Activated CD8-positive, alpha-beta T cell treated with anti-CD3 and anti-CD28 coated beads for 36 hours (primary cell): ENCODE data around the gene ASIC3. TPM values are rescaled to one million over a fixed set of nuclear protein-coding genes. Genes with fewer than 3 reads are reported as not detected.

Source experiments
- ATAC-seq: fragments of 200-7000 bp; cut with Tn5 transposase; one replicate; pipeline ENCODE4 v1.10.0; 2021; ENCODE audit warnings: mild to moderate bottlenecking, moderate library complexity
- CTCF ChIA-PET: fragments of 350-600 bp; sonication (Branson Sonifier 250); formaldehyde crosslinking; loops from one replicate; lab custom pipeline; 2021; ENCODE audit warnings: antibody characterized with exemption; lab: Charles Lee
- POLR2A ChIA-PET: fragments of 350-600 bp; sonication (Branson Sonifier 250); formaldehyde crosslinking; loops from one replicate; lab custom pipeline; 2021; ENCODE audit warnings: antibody characterized with exemption; lab: Charles Lee
- DNase-seq: peaks from one replicate; pipeline ENCODE4 v3.0.0-alpha.2; 2020
- H3K27ac Mint-ChIP-seq: one replicate; pipeline ENCODE4 v1.8.0; 2021; ENCODE audit warnings: mild to moderate bottlenecking, mixed read lengths
- H3K27me3 Mint-ChIP-seq: one replicate; pipeline ENCODE4 v1.8.0; 2021; ENCODE audit warnings: mixed read lengths
- H3K36me3 Mint-ChIP-seq: one replicate; pipeline ENCODE4 v1.8.0; 2021; ENCODE audit warnings: low read depth, mixed read lengths
- H3K4me1 Mint-ChIP-seq: one replicate; pipeline ENCODE4 v1.8.0; 2021; ENCODE audit warnings: low read depth, mixed read lengths
- H3K4me3 Mint-ChIP-seq: one replicate; pipeline ENCODE4 v1.8.0; 2021; ENCODE audit warnings: mild to moderate bottlenecking, moderate library complexity, mixed read lengths
- H3K9me3 Mint-ChIP-seq: one replicate; pipeline ENCODE4 v1.8.0; 2021; ENCODE audit warnings: mixed read lengths
- intact Hi-C: fragments of 100-400 bp; cut with micrococcal nuclease; formaldehyde crosslinking; loops from one replicate; pipeline ENCODE4 v1.10.0; 2022
- total RNA-seq, 2 experiments: library from RNA; stranded (reverse); gene quantifications; one replicate each; pipeline ENCODE4 v1.2.3, GENCODE V29; 2021
- TF ChIP-seq, protein P1 (sequence below): fragments of 200-600 bp; IDR thresholded peaks from one replicate; pipeline ENCODE4 v1.8.0; 2022; ENCODE audit warnings: antibody characterized with exemption, mild to moderate bottlenecking

ASIC3 gene
- total RNA-seq, 2 experiments from 2014 or later: 3.7 to 5.8 TPM

GRCh38 chr7:151063212-151063561, 14.9 kb downstream of the ASIC3 start:
- DNase-seq: no peak
- TF ChIP-seq, protein P1, sequence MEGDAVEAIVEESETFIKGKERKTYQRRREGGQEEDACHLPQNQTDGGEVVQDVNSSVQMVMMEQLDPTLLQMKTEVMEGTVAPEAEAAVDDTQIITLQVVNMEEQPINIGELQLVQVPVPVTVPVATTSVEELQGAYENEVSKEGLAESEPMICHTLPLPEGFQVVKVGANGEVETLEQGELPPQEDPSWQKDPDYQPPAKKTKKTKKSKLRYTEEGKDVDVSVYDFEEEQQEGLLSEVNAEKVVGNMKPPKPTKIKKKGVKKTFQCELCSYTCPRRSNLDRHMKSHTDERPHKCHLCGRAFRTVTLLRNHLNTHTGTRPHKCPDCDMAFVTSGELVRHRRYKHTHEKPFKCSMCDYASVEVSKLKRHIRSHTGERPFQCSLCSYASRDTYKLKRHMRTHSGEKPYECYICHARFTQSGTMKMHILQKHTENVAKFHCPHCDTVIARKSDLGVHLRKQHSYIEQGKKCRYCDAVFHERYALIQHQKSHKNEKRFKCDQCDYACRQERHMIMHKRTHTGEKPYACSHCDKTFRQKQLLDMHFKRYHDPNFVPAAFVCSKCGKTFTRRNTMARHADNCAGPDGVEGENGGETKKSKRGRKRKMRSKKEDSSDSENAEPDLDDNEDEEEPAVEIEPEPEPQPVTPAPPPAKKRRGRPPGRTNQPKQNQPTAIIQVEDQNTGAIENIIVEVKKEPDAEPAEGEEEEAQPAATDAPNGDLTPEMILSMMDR: no peak
- Mint-ChIP-seq H3K36me3 (peaks cover 7% of the 10 kb centered on the region), H3K27me3 (no peaks in the 10 kb centered on the region), H3K9me3 (no peaks in the 10 kb centered on the region), H3K27ac (no peak overlapping the region), H3K4me1 (peaks cover 24% of the 10 kb centered on the region), H3K4me3 (no peak overlapping the region)
- no peak for ATAC-seq
- ChIA-PET CTCF (interaction anchor here (1.5 kb wide), 2 partner anchors 22 to 181 kb away, joined by 4 read pairs; no protein-coding TSS in a partner anchor), POLR2A (no interaction called here)
- intact Hi-C loops: no loop called here

DNA sequence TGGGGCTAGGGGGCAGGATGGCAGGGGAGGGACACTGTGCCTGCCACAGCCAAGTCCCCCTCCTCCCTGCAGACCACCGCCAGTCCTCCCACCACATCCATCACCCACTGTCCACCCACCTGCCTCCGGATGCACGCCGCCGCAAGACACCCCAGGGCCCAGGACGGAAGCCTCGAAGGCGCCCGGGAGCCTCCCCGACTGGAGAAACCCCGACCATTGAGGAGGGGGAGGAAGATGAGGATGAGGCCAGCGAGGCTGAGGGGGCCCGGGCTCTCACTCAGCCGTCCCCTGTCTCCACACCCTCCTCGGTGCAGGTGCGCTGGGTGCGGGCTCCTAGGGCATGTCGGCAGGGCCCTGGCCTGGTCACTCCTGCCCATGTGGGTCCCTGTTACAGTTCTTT, 16.1 kb downstream of the ASIC3 start:
- TF ChIP-seq, protein P1: no peak
- Mint-ChIP-seq H3K27ac (no peak overlapping the region), H3K9me3 (no peaks in the 10 kb centered on the region), H3K4me3 (no peak overlapping the region), H3K4me1 (peaks cover 18% of the 10 kb centered on the region), H3K27me3 (no peaks in the 10 kb centered on the region), H3K36me3 (peaks cover 10% of the 10 kb centered on the region)
- no peak for ATAC-seq
- ChIA-PET CTCF (no interaction called here), POLR2A (no interaction called here)
- intact Hi-C loops: no loop called here
- no peak for DNase-seq

DNA sequence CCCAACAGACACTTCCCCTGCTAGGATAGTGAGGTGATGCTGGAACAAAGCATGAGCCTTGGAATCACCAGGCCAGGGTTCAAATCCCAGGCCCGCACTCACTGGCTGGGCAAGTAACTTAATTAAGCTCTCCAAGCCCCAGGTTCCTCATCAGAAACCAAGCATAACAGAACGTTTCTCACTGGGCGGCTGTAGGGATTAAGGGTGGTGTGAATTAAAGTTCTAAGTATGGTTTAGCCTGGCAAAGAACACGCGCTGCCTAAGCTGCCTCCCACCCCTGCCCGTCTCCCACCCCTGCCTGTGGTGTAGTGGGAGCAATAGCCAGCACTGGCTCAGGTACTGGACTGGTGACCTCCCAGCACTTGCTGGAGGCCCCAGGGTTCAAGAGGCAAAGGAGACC, 16.7 kb downstream of the ASIC3 start:
- intact Hi-C loops: no loop called here
- TF ChIP-seq, protein P1: no peak
- H3K9me3 Mint-ChIP-seq: no peaks in the 10 kb centered on the region
- H3K4me1 Mint-ChIP-seq: peaks cover 18% of the 10 kb centered on the region
- POLR2A ChIA-PET: no interaction called here
- ATAC-seq (no peak), DNase-seq (no peak)
- H3K27me3 Mint-ChIP-seq: no peaks in the 10 kb centered on the region
- H3K27ac Mint-ChIP-seq: no peak overlapping the region
- H3K4me3 Mint-ChIP-seq: no peak overlapping the region
- H3K36me3 Mint-ChIP-seq: peaks cover 10% of the 10 kb centered on the region
- CTCF ChIA-PET: no interaction called here

DNA sequence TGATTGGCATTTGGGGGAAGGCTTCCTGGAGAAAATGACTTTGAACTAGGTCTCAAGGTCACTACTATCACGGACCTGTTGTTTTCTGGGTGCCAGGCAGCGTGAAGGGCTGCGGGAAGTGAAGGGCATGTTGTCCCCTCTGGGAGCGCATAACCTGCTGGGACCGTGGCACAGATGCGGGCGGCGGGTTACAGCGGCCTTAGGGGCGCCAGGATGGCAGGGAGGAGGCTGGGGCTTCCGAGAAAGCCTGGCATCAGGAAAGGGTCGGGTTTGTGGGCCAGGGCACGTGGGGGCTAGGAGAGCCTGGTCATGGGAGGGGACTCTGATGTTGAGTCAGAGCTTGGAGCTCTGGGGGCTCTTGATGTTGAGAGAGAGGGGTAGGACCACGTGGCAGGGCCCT, 17.2 kb downstream of the ASIC3 start:
- peaks cover 10% of the 10 kb centered on the region for H3K36me3 Mint-ChIP-seq
- CTCF ChIA-PET: no interaction called here
- POLR2A ChIA-PET: no interaction called here

DNA sequence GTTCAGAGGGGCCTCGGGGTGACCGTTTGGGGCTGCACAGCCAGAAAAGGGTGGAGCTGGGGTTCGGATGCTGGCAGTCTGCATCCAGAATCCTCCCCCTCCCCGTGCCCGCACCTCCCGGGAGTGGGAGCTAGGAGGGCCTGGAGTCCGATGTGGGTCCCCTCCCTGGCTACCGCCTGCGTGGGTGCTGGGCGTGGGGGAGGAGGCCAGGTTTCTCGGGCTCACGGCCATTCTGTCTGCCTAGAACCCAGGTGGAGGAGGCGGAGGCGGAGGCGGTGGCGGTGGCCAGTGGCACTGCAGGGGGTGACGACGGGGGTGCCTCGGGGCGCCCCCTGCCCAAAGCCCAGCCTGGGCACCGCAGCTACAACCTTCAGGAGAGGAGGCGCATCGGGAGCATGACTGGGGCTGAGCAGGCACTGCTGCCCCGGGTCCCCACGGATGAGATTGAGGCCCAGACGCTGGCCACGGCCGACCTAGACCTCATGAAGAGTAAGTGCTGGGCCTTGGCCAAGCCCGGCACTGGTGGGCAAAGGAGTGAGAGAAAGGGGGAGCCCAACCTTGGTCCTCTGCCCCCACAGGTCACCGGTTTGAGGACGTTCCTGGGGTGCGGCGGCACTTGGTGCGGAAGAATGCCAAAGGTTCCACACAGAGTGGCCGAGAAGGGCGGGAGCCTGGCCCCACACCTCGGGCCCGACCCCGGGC, 18.1 kb downstream of the ASIC3 start:
- H3K27me3 Mint-ChIP-seq: no peaks in the 10 kb centered on the region
- CTCF ChIA-PET: interaction anchor here (1.3 kb wide), 1 partner anchor 58 kb away, joined by 4 read pairs; no protein-coding TSS in a partner anchor
- ATAC-seq (no peak), DNase-seq (no peak)
- TF ChIP-seq, protein P1: no peak
- POLR2A ChIA-PET: interaction anchor here (0.5 to 0.7 kb wide), 2 partner anchors 11 to 12 kb away, joined by 3 to 4 read pairs; no protein-coding TSS in a partner anchor
- H3K36me3 Mint-ChIP-seq: peaks cover 10% of the 10 kb centered on the region
- H3K4me3 Mint-ChIP-seq: no peak overlapping the region
- H3K27ac Mint-ChIP-seq: no peak overlapping the region
- peaks cover 6% of the 10 kb centered on the region for H3K4me1 Mint-ChIP-seq
- intact Hi-C loops: no loop called here
- no peaks in the 10 kb centered on the region for H3K9me3 Mint-ChIP-seq

More for the DNA sequence above, 17.2 kb downstream of the ASIC3 start:
- no peaks in the 10 kb centered on the region for H3K27me3 Mint-ChIP-seq
- no peak for DNase-seq
- TF ChIP-seq, protein P1: no peak
- peaks cover 15% of the 10 kb centered on the region for H3K4me1 Mint-ChIP-seq
- intact Hi-C loops: no loop called here
- no peak for ATAC-seq
- no peaks in the 10 kb centered on the region for H3K9me3 Mint-ChIP-seq
- no peak overlapping the region for H3K27ac Mint-ChIP-seq
- no peak overlapping the region for H3K4me3 Mint-ChIP-seq
